Epithelial cell of proximal tubule (primary cell): ENCODE measurements around the gene NKIRAS1. TPM values are rescaled to one million over a fixed set of nuclear protein-coding genes. Genes with fewer than 3 reads are reported as not detected.

Source experiments
- DNase-seq: peaks from one replicate; pipeline ENCODE4 v3.0.0-alpha.2; 2011; ENCODE audit warnings: low read depth
- H3K4me3 ChIP-seq: 2 replicates; pipeline ENCODE4 v1.5.1; 2011; ENCODE audit warnings: low read depth, mild to moderate bottlenecking, low read length
- total RNA-seq: library from RNA; depleted of rRNA; stranded (reverse); fragments of >200 nt; gene quantifications from 2 replicates; pipeline ENCODE4 v1.2.3, GENCODE V29; 2015
- TF ChIP-seq, protein P1 (sequence below): conservative IDR thresholded peaks from 2 replicates; pipeline ENCODE4 v1.5.1; 2012; ENCODE audit warnings: low read depth, mild to moderate bottlenecking, low read length

Gene NKIRAS1
- total RNA-seq, 1 donor from 2014 or later, result 5.9 TPM

- no peak overlapping the region for H3K4me3 ChIP-seq
- no peak for DNase-seq
- TF ChIP-seq, protein P1, sequence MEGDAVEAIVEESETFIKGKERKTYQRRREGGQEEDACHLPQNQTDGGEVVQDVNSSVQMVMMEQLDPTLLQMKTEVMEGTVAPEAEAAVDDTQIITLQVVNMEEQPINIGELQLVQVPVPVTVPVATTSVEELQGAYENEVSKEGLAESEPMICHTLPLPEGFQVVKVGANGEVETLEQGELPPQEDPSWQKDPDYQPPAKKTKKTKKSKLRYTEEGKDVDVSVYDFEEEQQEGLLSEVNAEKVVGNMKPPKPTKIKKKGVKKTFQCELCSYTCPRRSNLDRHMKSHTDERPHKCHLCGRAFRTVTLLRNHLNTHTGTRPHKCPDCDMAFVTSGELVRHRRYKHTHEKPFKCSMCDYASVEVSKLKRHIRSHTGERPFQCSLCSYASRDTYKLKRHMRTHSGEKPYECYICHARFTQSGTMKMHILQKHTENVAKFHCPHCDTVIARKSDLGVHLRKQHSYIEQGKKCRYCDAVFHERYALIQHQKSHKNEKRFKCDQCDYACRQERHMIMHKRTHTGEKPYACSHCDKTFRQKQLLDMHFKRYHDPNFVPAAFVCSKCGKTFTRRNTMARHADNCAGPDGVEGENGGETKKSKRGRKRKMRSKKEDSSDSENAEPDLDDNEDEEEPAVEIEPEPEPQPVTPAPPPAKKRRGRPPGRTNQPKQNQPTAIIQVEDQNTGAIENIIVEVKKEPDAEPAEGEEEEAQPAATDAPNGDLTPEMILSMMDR, result no peak
Measured at GRCh38 chr3:23941440-23941839, 24.6 kb upstream of the NKIRAS1 start.

DNA sequence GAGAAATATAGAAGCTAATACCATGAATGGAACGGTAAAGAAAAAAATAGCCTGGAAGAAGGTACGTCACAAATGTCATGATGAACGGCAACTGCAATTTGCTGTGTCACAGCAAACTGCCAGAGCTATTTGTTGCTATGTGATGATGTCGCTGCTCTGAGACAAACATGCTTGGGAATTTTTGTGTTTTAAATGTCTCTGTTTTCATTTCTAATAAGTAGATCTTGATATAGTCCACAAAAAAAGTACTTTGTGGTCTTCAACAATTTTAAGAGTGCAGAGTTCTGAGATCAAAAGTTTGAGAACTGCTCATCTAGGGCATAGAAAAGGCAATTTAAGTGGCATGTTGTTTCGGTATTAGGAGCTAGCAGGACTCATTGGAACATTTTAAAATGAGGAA is 24.0 kb upstream of the NKIRAS1 start:
- no peak for DNase-seq
- TF ChIP-seq, protein P1, result no peak
- H3K4me3 ChIP-seq, result no peak overlapping the region

DNA sequence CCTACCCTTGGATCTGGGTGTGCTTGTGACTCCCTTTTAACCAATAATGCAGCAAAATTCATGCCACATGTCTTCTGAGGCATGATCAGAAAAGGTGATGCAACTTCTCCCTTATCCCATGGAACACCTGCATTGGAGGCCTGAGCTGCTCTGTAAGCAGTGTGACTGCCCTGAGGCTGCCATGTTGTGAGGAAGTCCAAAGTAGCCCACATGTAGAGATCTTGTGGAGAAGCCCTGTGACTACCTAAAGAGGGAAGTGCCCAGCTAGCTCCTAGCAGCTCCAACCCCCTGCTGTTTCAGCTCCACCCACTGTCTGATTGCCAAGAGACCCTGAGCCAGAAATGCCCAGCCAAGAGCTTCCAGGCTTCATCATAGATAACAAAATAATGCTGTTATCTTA is 21.9 kb upstream of the NKIRAS1 start:
- TF ChIP-seq, protein P1, result no peak
- no peak overlapping the region for H3K4me3 ChIP-seq
- DNase-seq, result no peak

DNA sequence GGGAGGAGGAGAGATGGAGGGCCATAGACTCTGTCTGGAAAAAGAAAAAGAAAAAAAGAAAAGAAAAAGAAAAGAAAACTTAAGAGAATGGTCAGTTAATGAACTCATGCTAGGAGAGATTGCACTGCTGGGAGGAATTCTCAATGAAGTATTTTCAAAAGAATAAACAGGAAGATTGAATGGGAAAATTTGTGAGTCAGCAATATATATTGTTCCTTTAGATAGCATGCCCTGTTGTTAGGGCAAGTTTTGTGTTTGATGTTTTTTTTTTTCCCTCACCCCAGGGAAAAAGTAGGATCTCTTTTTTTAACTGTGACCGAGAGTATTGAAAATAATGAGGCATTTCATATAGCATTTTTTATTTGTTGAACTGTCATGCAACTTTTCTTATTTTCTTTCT is 20.5 kb upstream of the NKIRAS1 start:
- TF ChIP-seq, protein P1, result no peak
- H3K4me3 ChIP-seq, result no peak overlapping the region
- no peak for DNase-seq

DNA sequence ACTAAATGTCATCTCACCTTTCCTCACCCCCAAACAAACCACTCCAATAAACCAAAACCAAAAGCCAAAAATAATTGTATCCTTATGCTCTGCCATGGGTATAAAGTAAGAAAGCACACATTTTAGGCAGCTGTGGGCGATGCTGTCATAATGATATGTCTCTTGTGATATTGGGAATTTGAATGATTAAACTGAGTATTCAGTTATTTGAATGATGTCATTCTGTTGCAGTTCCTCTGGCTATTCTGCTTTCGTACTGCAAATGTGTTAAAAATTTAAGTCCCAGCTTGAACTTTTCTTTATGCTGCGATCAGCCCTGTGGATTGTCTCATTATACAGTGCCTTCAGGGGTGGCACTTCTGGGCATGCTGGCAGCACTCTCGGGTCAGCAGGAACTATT is 17.5 kb upstream of the NKIRAS1 start:
- TF ChIP-seq, protein P1, result no peak
- DNase-seq, result no peak
- no peak overlapping the region for H3K4me3 ChIP-seq

DNA sequence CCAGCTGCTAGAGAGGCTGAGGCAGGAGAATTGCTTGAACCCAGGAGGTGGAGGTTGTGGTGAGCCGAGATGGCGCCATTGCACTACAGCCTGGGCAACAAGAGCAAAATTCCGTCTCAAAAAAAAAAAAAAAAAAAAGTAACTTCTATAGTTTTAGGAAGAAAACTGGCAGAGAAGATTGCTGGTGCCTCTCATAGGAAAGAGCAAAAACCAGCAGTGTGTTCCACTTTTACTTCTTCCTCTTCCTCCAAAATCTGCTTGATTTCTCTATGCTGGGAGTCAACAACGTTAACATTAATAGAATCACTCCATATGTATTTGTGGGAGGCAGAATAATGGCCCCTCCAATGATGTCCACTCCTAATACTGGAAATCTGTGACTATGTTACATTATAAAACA is 15.8 kb upstream of the NKIRAS1 start:
- H3K4me3 ChIP-seq, result no peak overlapping the region
- no peak for DNase-seq
- TF ChIP-seq, protein P1, result no peak

DNA sequence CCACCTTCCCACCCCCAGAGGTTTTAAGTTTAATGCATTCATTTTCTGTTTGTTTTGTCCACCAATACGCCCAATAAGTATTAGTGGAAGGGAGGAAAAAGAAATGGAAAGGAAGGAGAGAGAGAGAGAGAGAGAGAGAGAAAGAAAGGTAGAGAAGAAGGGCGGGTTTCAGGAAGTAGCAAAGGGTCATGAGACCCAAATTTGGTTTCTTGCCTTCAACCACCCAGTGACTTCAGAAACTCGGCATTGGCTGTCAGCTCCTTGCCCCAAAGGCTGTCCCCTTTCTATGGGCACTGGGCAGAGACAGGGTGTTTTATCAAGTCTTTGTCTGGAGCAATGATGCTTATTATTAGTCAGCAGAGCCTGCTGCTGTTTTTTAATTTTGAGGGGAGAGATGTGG is 14.8 kb upstream of the NKIRAS1 start:
- TF ChIP-seq, protein P1, result no peak
- no peak overlapping the region for H3K4me3 ChIP-seq
- DNase-seq, result no peak
